GM18867 (cell line): Measurements from ENCODE around the gene DAAM1.
A peak's percentile ranks its signal among the peaks of the same experiment; 100 is the strongest.

Experiments
- ATAC-seq: cut with Tn5 transposase; IDR thresholded peaks from one replicate; pipeline ENCODE4 v1.9.1; 2021; ENCODE audit warnings: mild to moderate bottlenecking, moderate library complexity; ENCODE audit not compliant: unreplicated experiment

The DAAM1 gene

GRCh38 chr14:59356312-59356711, 167.8 kb downstream of the DAAM1 start:
- ATAC-seq: peak; percentile 36

- ATAC-seq: peak; percentile 80
These were observed 168.3 kb downstream of the DAAM1 start for GRCh38 chr14:59356767-59357166.

DNA sequence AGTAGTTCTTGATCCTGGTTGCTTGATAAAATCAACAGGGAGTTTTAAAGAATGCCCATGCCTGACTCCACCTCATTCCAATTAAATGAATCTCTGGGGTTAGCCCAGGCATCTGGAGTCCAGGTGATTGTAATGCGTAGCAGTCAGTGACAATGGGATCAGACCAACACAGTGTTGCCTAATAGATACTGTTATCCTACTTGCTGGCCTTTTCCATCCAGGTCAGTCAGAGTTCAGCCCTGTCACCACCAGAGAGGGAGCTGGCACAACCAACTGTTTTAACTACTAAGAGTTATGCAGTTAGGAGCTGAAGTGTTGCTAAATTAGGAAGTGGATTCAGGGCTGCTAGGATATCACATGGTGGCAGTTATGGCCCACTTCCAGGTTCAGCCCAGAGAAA, 169.6 kb downstream of the DAAM1 start:
- ATAC-seq: no peak

GRCh38 chr14:59358784-59359183, 170.3 kb downstream of the DAAM1 start:
- ATAC-seq: no peak

DNA sequence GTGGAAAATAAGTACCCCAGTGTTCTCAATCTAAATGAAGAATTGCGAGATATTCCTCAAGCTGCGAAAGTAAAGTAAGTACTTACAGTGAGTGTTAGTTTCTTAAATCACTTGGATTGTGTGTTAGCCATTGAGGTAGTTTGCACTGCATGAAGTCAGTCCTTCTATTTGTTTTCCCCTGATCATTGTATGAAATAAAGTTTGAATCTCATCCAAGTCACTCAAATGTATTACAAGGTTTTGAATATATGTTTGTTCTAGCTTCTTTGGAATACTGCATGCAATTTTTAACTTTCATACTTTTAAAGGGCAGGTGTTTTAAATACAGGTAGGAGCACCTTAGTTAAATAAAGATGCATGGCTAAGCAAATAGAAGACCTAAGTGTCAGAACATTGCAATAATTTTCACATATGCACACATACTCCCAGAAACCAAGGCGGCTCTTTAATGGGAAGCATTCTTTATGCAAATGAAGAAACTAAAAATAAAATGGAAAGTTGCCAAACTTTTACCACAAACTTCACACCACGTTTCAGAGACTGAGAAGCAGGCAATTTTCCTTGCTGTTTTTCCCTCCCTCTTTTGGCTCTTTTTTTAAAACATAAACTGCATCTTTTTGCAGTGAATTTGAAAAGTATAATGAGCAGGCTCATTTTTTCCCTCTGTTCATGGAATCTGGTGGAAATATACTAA, 171.1 kb downstream of the DAAM1 start:
- peak; percentile 29 for ATAC-seq

DNA sequence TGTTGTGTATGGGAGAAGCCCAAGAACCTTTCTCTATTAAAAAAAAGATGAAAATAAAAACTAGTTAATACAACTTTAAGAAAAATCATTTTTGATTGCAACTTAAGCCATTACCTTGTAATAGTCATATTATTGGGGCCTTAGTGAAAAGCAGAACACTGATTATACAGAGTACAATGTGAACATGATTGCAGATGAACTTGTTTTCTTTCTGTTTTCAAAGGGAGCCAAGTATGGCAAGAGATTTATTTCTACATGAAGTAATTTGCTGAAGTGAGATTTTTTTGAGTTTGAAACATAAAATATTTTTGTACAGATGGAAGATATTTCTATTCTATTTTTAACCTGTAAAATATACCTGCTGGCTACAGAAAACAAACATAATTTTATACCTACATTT, 171.8 kb downstream of the DAAM1 start:
- no peak for ATAC-seq

- ATAC-seq: no peak
These were observed 172.7 kb downstream of the DAAM1 start for GRCh38 chr14:59360923-59361794.

- ATAC-seq: no peak
These were observed 174.0 kb downstream of the DAAM1 start for GRCh38 chr14:59362513-59362912.

- no peak for ATAC-seq
These were observed 175.2 kb downstream of the DAAM1 start for GRCh38 chr14:59363531-59364226.

DNA sequence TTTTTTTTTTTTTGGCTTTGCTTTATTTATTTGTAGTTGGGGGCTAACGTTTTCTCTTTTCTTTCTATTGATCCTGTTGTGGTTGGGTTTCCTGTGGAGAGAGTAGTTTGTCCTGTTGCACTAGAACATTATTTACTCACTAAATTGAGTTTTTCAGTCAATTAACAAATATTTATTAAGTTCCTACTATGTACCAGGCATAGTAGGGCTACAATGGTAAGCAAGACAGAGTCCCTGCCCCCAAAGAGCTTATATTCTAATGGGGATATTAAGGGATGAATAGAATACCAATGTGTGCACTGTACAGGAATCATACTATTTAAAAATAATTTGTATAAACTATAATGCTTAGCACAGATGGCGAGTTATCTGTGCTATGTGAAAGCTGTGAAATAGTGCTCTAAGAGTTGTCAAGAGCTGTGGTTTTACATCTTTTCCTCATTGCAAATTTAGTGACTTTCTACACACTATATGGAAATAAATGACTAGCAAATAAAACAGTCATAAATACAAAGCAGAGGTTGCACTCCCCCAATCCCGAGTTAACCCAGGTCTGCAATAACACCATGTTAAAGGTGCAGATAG, 181.8 kb downstream of the DAAM1 start:
- ATAC-seq: no peak

- no peak for ATAC-seq
These were observed 183.3 kb downstream of the DAAM1 start for GRCh38 chr14:59371771-59372170.

DNA sequence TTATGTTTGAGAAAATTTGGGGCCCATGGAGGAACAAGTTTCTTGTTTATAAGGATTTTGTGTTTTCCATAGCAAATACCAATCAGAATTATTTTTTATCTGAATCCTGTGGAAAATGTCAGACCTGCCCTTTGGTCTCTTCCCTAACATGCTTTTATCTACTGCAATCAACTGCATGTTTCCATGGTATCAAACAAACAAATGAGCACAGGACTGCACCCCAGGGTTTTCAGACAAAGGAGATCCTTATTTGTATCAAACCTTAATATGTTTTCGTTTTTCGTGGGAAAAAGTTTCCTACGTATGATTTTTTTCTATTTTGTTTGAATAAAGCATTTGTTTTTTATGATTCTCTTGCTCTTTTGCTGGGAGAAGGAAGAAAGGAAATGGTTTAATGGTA, 185.6 kb downstream of the DAAM1 start:
- ATAC-seq: no peak

DNA sequence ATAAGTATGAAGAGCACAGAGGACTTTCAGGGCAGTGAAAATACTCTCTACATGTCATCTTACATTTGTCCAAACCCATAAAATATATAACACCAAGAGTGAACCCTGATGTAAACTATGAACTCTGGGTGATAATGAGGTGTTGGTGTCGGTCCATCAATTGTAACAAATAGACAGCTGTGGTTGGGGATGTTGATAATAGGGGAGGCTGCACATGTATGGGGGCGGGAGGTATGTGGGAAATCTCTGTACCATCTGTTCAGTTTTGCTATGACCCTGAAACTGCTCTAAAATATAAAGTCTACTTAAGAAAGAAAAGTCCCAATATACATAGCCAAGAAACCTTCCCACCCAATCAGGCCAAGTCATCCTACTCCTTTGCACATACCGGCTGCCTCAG, 188.2 kb downstream of the DAAM1 start:
- ATAC-seq: peak; percentile 49

- ATAC-seq: no peak
These were observed 189.0 kb downstream of the DAAM1 start for GRCh38 chr14:59377491-59377890.

- ATAC-seq: no peak
These were observed 189.6 kb downstream of the DAAM1 start for GRCh38 chr14:59377991-59378601.

GRCh38 chr14:59389936-59390335, 201.5 kb downstream of the DAAM1 start:
- ATAC-seq: no peak

- no peak for ATAC-seq
These were observed 202.9 kb downstream of the DAAM1 start for GRCh38 chr14:59391388-59391787.

DNA sequence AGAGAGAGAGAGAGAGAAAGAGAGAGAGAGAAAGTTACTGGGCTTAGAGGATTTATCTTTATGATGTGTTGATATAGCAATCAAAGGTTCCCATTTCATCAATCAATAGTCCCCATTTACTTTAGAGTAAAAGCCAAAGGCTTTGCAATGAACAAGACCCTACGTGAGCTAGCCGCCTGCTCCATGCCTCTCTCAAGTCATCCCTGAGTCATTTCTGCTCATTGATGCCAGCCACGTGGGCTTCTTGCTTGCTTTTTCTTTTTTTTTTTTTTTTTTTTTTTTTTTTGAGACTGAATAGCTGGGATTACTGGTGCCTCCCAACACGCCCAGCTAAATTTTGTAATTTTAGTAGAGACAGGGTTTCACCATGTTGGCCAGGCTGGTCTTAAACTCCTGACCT, 205.8 kb downstream of the DAAM1 start:
- ATAC-seq: no peak

- ATAC-seq: no peak
These were observed 207.2 kb downstream of the DAAM1 start for GRCh38 chr14:59395672-59396071.

DNA sequence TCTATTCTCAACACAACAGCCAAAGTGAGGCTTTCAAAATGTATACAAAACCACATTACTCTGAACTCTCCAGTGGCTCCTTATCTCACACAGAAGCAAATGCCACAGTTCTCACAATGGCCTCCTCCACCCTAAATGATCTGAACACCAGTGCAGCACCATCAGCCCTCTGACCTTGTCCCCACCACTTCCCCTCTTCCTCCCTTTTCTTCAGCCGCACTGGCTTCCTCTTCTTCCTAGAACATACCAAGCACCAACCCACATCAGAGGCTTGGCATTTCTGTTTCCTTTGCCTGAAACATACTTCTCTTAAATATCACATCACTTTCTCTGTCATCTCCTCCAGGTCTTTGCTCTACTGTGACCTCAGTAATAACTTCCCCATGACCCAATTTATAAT, 210.4 kb downstream of the DAAM1 start:
- no peak for ATAC-seq
